22Rv1 (cell line): ENCODE measurements around the gene SIL1.

Experiments used
- H3K27ac ChIP-seq: fragments of 450-650 bp; 2 replicates; pipeline ENCODE4 v1.5.1; 2017
- CTCF ChIP-seq: fragments of 450-650 bp; IDR thresholded peaks from 2 replicates; pipeline ENCODE4 v1.5.1; 2017; ENCODE audit warnings: mild to moderate bottlenecking
- ZFX ChIP-seq: fragments of 450-650 bp; IDR thresholded peaks from 2 replicates; pipeline ENCODE4 v1.6.1; 2017; ENCODE audit warnings: antibody characterized with exemption, borderline replicate concordance

The SIL1 gene

GRCh38 chr5:139108063-139108824, 89.9 kb downstream of the SIL1 start:
- TF ChIP-seq ZFX (no peak), CTCF (no peak)
- no peak overlapping the region for H3K27ac ChIP-seq

GRCh38 chr5:139105621-139106071, 92.5 kb downstream of the SIL1 start:
- no peak for TF ChIP-seq CTCF
- TF ChIP-seq ZFX = no peak
- H3K27ac ChIP-seq = no peak overlapping the region

- TF ChIP-seq CTCF (no peak), ZFX (no peak)
Observed at GRCh38 chr5:139104577-139105276, 93.4 kb downstream of the SIL1 start.

GRCh38 chr5:139103762-139104161, 94.4 kb downstream of the SIL1 start:
- no peak for TF ChIP-seq CTCF
- TF ChIP-seq ZFX = no peak
- no peak overlapping the region for H3K27ac ChIP-seq

More at GRCh38 chr5:139104577-139105276, 93.4 kb downstream of the SIL1 start:
- H3K27ac ChIP-seq = no peak overlapping the region

- no peak overlapping the region for H3K27ac ChIP-seq
- TF ChIP-seq CTCF = no peak
Observed at GRCh38 chr5:139100825-139101224, 97.3 kb downstream of the SIL1 start.

GRCh38 chr5:139094154-139095131, 103.7 kb downstream of the SIL1 start:
- TF ChIP-seq CTCF = no peak
- no peak for TF ChIP-seq ZFX
- H3K27ac ChIP-seq = no peak overlapping the region
